MCF 10A (cell line): ENCODE measurements around the gene CABLES2. TPM values are rescaled to one million over a fixed set of nuclear protein-coding genes. Genes with fewer than 3 reads are reported as not detected.

Experiments used
- BruUV-seq: library from RNA; stranded (reverse); fragments of 400-500 nt; replicated peaks from 2 replicates; lab custom pipeline; 2021; lab: Mats Ljungman, UMichigan
- CTCF ChIA-PET: fragments of 300-600 bp; sonication (Branson Sonifier 250); formaldehyde crosslinking; extraction: SDS; loops from one replicate; lab custom pipeline; 2021; ENCODE audit warnings: antibody characterized with exemption, inconsistent platforms; lab: Yijun Ruan, JAX
- POLR2A ChIA-PET: fragments of 300-600, 350-650 bp; sonication (Branson Sonifier 250); formaldehyde crosslinking; extraction: SDS; loops from one replicate; lab custom pipeline; 2020; ENCODE audit warnings: antibody characterized with exemption, inconsistent platforms; lab: Yijun Ruan, JAX
- DNase-seq: peaks from one replicate; pipeline ENCODE4 v3.0.0-alpha.2; 2018; ENCODE audit not compliant: unreplicated experiment
- H3K27ac Mint-ChIP-seq: one replicate; pipeline ENCODE4 v1.8.0; 2022; ENCODE audit warnings: mild to moderate bottlenecking, low read depth, mixed read lengths; ENCODE audit not compliant: unreplicated experiment
- H3K27me3 Mint-ChIP-seq: one replicate; pipeline ENCODE4 v1.8.0; 2022; ENCODE audit warnings: mixed read lengths; ENCODE audit not compliant: insufficient read depth, unreplicated experiment
- H3K36me3 Mint-ChIP-seq: one replicate; pipeline ENCODE4 v1.8.0; 2022; ENCODE audit warnings: mild to moderate bottlenecking, moderate library complexity, mixed read lengths; ENCODE audit not compliant: insufficient read depth, unreplicated experiment
- H3K4me1 Mint-ChIP-seq: one replicate; pipeline ENCODE4 v1.8.0; 2022; ENCODE audit warnings: mixed read lengths; ENCODE audit not compliant: insufficient read depth, unreplicated experiment
- H3K4me3 Mint-ChIP-seq: one replicate; pipeline ENCODE4 v1.8.0; 2022; ENCODE audit warnings: mild to moderate bottlenecking, moderate library complexity, mixed read lengths; ENCODE audit not compliant: unreplicated experiment
- H3K9me3 Mint-ChIP-seq: one replicate; pipeline ENCODE4 v1.8.0; 2022; ENCODE audit warnings: mixed read lengths; ENCODE audit not compliant: unreplicated experiment
- intact Hi-C: fragments of 100-400 bp; cut with micrococcal nuclease; formaldehyde crosslinking; loops from 2 replicates; pipeline ENCODE4 v1.14.1; 2022
- total RNA-seq: library from RNA; stranded (reverse); gene quantifications from 2 replicates; pipeline ENCODE4 v1.2.3, GENCODE V29; 2022
- TF ChIP-seq, protein P1 (sequence below): fragments of 200-600 bp; IDR thresholded peaks from one replicate; pipeline ENCODE4 v1.8.0; 2022; ENCODE audit warnings: antibody characterized with exemption, mild to moderate bottlenecking; ENCODE audit not compliant: unreplicated experiment

CABLES2 gene
- total RNA-seq, 1 experiment from 2014 or later, result 1.5 TPM

DNA sequence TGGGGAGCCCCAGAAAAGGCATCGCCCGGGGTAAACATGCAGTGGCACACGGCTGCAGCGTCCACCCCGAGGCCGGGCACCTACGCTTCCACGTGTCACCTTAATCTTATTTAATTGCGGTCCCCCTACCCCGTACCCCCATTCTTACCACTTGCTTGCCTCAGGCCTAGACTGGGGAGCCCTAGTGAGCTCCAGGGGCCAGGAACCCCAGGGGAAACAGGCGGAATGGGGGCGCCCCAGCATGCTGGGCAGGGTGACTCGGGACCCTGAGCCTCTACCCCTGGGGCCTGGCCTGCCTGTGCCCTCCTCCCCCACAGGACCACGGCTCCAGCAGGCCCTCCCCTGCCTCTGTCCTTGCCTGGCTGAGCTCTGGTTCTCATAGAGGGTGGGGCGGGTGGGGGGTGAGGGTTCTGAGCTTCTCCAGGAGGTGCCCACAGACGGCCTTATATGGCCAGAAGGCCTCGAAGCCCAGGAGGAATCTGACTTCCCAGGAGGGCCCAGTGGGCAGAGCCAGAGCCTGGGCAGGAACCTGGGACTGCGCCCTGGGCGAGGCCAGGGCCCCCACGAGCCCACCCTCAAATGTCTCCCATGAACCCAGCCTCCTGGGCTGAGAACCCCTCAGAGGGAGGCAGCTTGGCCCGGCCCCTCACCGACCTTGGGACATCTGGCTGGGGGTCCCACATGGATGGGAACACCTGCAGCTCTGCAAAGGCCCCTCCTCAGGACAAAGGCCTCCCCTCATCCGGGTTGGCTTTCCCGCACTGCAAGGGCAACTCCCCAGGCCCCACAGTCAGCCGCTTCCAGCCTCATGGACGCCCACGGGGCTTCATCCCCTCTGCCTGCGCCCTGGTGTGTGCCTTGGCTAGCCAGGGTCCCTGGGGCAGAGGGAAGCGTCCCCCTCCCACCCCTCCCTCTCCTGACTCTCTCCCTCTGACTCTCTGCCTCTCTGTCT is 34.8 kb downstream of the CABLES2 start:
- intact Hi-C loops, result no loop called here
- Mint-ChIP-seq H3K36me3 (peaks cover 7% of the 10 kb centered on the region), H3K27ac (no peak overlapping the region), H3K4me1 (peaks cover 25% of the 10 kb centered on the region), H3K27me3 (no peaks in the 10 kb centered on the region), H3K4me3 (no peak overlapping the region), H3K9me3 (no peaks in the 10 kb centered on the region)
- no TSS peak for BruUV-seq
- no peak for DNase-seq
- TF ChIP-seq, protein P1, sequence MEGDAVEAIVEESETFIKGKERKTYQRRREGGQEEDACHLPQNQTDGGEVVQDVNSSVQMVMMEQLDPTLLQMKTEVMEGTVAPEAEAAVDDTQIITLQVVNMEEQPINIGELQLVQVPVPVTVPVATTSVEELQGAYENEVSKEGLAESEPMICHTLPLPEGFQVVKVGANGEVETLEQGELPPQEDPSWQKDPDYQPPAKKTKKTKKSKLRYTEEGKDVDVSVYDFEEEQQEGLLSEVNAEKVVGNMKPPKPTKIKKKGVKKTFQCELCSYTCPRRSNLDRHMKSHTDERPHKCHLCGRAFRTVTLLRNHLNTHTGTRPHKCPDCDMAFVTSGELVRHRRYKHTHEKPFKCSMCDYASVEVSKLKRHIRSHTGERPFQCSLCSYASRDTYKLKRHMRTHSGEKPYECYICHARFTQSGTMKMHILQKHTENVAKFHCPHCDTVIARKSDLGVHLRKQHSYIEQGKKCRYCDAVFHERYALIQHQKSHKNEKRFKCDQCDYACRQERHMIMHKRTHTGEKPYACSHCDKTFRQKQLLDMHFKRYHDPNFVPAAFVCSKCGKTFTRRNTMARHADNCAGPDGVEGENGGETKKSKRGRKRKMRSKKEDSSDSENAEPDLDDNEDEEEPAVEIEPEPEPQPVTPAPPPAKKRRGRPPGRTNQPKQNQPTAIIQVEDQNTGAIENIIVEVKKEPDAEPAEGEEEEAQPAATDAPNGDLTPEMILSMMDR, result no peak
- ChIA-PET CTCF (interaction anchor here (0.6 to 1.6 kb wide), 5 partner anchors 11 to 420 kb away, joined by 3 to 15 read pairs (median 3); no protein-coding TSS in a partner anchor), POLR2A (interaction anchor here (0.9 to 12.9 kb wide), 5 partner anchors 6 to 422 kb away, joined by 3 to 347 read pairs (median 106); no protein-coding TSS in a partner anchor)

DNA sequence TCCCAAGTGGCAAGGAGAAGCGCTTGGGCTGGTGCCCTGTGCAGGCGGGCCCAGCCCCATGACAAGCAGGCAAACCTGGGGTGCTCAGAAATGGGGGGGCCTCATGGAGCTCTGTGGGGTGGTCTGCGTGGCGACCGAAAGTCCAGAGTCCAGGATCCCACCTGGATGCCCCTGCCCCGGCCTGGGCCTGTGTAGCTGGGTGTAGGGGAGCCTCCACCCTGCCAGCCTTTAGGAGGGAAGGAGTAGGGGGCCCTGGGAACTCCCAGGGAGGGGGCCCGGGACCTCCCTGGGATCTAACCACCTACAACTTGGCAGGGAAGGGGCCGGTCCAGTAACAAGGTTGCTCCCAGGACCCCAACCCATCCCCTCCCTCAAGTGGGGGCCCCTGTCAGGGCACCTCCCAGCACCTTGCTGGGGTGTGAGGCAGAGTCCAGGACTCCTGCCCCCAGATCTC is 35.5 kb downstream of the CABLES2 start:
- TF ChIP-seq, protein P1, result no peak
- no peaks in the 10 kb centered on the region for H3K9me3 Mint-ChIP-seq
- no TSS peak for BruUV-seq
- ChIA-PET POLR2A (interaction anchor here (0.9 to 12.9 kb wide), 6 partner anchors 7 to 423 kb away, joined by 3 to 347 read pairs (median 144); partner anchors contain the start of gene RPS21), CTCF (interaction anchor here (0.6 to 1.6 kb wide), 3 partner anchors 11 to 420 kb away, joined by 3 to 15 read pairs (median 4); no protein-coding TSS in a partner anchor)
- no peak overlapping the region for H3K27ac Mint-ChIP-seq
- H3K36me3 Mint-ChIP-seq, result peaks cover 7% of the 10 kb centered on the region
- intact Hi-C loops, result no loop called here
- H3K4me1 Mint-ChIP-seq, result peaks cover 25% of the 10 kb centered on the region
- no peak for DNase-seq
- H3K27me3 Mint-ChIP-seq, result no peaks in the 10 kb centered on the region
- no peak overlapping the region for H3K4me3 Mint-ChIP-seq

- TF ChIP-seq, protein P1, result no peak
- intact Hi-C loops, result no loop called here
- no peak for DNase-seq
- BruUV-seq, result no TSS peak
- Mint-ChIP-seq H3K27ac (peak overlapping the region; percentile 9), H3K4me3 (no peak overlapping the region), H3K4me1 (peaks cover 26% of the 10 kb centered on the region), H3K36me3 (peaks cover 7% of the 10 kb centered on the region), H3K27me3 (no peaks in the 10 kb centered on the region), H3K9me3 (no peaks in the 10 kb centered on the region)
- POLR2A ChIA-PET, result interaction anchor here (0.9 to 12.9 kb wide), 7 partner anchors 7 to 423 kb away, joined by 4 to 347 read pairs (median 128); partner anchors contain the start of genes ADRM1 and RPS21
- CTCF ChIA-PET, result interaction anchor here (0.7 to 6.6 kb wide), 9 partner anchors 9 to 65 kb away, joined by 3 to 52 read pairs (median 4); partner anchors contain the start of gene RPS21
Observed at GRCh38 chr20:62370807-62371587, 36.1 kb downstream of the CABLES2 start.
